ENCODE results near the gene TMEM178B. TPM values are rescaled to one million over a fixed set of nuclear protein-coding genes. Genes with fewer than 3 reads are reported as not detected.

Gene TMEM178B
- total RNA-seq, 2 donors from 2014 or later: 1.7 to 2.1 TPM

DNA sequence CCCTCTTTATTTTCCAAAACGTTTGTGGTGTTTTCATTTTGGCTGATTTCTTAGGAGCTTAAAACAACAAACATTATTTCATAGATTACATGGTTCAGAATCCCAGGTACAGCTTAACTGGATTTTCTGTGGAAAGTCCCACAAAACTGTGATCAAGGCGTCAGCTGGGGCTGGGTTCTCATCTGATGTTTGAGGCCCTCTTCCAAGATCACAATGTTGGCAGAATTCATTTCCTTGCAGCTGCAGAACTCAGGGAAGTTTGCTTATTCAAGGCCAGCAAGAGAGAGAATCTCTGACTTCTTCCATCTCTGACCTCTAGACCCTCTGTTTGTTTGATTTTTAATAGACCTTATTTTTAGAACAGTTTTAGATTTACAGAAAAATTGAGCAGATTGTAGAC, 368.9 kb downstream of the TMEM178B start:
- Mint-ChIP-seq H3K27ac (no peak overlapping the region), H3K27me3 (peaks cover 4% of the 10 kb centered on the region), H3K9me3 (no peaks in the 10 kb centered on the region), H3K4me3 (no peak overlapping the region), H3K4me1 (no peaks in the 10 kb centered on the region), H3K36me3 (ENCODE audit: low read depth) (no peaks in the 10 kb centered on the region)
- no peak for ATAC-seq (replicated peaks)

- Mint-ChIP-seq H3K4me3 (no peak overlapping the region), H3K27ac (no peak overlapping the region), H3K4me1 (no peaks in the 10 kb centered on the region), H3K27me3 (peaks cover 4% of the 10 kb centered on the region), H3K36me3 (ENCODE audit: low read depth) (no peaks in the 10 kb centered on the region), H3K9me3 (no peaks in the 10 kb centered on the region)
- ATAC-seq (replicated peaks): no peak
Measured at GRCh38 chr7:141444961-141445360, 371.1 kb downstream of the TMEM178B start.

DNA sequence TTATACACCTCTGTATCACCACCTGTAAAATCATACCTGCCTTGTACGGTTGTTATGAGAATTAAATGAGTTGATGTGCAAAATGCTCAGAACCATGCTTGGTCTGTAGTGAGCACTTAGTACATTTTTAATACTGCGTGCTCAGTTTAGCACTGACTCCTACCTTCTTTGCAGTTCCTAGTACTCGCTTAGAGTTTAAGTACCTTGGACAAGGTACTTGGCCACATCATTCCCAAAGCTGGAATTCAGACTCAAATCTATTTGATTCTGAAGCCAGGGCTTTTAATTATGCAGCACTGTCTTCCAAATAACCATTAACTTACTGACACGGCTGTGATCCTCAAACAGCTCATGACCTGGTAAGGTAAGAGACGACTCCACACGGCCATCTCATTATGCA, 377.4 kb downstream of the TMEM178B start:
- Mint-ChIP-seq H3K27ac (no peak overlapping the region), H3K9me3 (no peaks in the 10 kb centered on the region), H3K4me1 (no peaks in the 10 kb centered on the region), H3K36me3 (ENCODE audit: low read depth) (no peaks in the 10 kb centered on the region), H3K27me3 (no peaks in the 10 kb centered on the region), H3K4me3 (no peak overlapping the region)
- ATAC-seq (replicated peaks): no peak

GRCh38 chr7:141452911-141453310, 379.0 kb downstream of the TMEM178B start:
- no peaks in the 10 kb centered on the region for H3K27me3 Mint-ChIP-seq
- H3K36me3 Mint-ChIP-seq (ENCODE audit: low read depth): no peaks in the 10 kb centered on the region
- H3K4me1 Mint-ChIP-seq: no peaks in the 10 kb centered on the region
- peak; percentile 85 for ATAC-seq (replicated peaks)
- H3K4me3 Mint-ChIP-seq: no peak overlapping the region
- no peak overlapping the region for H3K27ac Mint-ChIP-seq
- no peaks in the 10 kb centered on the region for H3K9me3 Mint-ChIP-seq

- Mint-ChIP-seq H3K27me3 (no peaks in the 10 kb centered on the region), H3K4me3 (no peak overlapping the region), H3K27ac (no peak overlapping the region), H3K4me1 (no peaks in the 10 kb centered on the region), H3K9me3 (no peaks in the 10 kb centered on the region), H3K36me3 (ENCODE audit: low read depth) (no peaks in the 10 kb centered on the region)
- no peak for ATAC-seq (replicated peaks)
Measured at GRCh38 chr7:141454338-141454737, 380.5 kb downstream of the TMEM178B start.

- ATAC-seq (replicated peaks): no peak
- Mint-ChIP-seq H3K4me3 (no peak overlapping the region), H3K27me3 (no peaks in the 10 kb centered on the region), H3K4me1 (no peaks in the 10 kb centered on the region), H3K27ac (no peak overlapping the region), H3K36me3 (ENCODE audit: low read depth) (no peaks in the 10 kb centered on the region), H3K9me3 (no peaks in the 10 kb centered on the region)
Measured at GRCh38 chr7:141455723-141456122, 381.9 kb downstream of the TMEM178B start.

DNA sequence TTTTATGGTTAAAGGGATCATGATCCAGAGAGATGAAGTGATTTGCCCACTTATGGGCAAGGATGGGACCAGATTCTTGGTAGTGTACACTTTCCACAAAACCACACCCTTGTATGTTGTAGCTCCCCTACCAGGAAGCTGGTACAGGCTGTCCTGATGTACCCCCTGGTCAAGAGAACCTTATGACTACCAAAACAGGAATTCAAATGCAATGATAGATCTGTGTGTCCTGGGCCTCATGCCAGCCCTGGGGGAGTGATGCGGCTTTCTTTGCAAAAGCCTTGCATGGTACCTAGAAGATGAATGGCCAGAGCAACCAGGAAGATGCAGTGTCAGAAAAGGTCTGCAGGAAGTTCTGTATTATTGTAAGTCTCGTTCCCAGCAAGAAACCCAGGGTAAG, 382.4 kb downstream of the TMEM178B start:
- Mint-ChIP-seq H3K4me1 (no peaks in the 10 kb centered on the region), H3K36me3 (ENCODE audit: low read depth) (no peaks in the 10 kb centered on the region), H3K4me3 (no peak overlapping the region), H3K27me3 (no peaks in the 10 kb centered on the region), H3K9me3 (no peaks in the 10 kb centered on the region), H3K27ac (no peak overlapping the region)
- ATAC-seq (replicated peaks): no peak

DNA sequence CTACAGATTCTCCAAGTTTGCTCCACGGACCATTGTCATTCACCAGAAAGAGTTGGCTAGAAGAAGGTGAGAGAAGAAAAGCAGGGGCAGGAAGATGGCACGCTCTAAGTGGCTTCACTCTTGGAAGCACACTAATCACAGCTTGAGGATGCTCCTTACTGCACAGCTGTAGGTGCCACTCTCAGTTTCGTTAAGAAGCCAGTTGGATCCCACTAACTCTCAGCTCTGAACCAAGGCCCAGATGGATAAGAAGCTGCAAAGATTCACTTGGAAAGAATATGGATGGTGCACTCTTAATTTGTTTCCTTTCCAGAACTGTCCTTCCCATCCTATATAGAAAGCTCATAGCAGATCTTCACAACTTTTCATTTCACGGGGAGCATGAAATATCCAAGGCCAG, 382.8 kb downstream of the TMEM178B start:
- ATAC-seq (replicated peaks): no peak
- H3K4me1 Mint-ChIP-seq: no peaks in the 10 kb centered on the region
- no peak overlapping the region for H3K4me3 Mint-ChIP-seq
- no peak overlapping the region for H3K27ac Mint-ChIP-seq
- no peaks in the 10 kb centered on the region for H3K9me3 Mint-ChIP-seq
- no peaks in the 10 kb centered on the region for H3K27me3 Mint-ChIP-seq
- H3K36me3 Mint-ChIP-seq (ENCODE audit: low read depth): no peaks in the 10 kb centered on the region

DNA sequence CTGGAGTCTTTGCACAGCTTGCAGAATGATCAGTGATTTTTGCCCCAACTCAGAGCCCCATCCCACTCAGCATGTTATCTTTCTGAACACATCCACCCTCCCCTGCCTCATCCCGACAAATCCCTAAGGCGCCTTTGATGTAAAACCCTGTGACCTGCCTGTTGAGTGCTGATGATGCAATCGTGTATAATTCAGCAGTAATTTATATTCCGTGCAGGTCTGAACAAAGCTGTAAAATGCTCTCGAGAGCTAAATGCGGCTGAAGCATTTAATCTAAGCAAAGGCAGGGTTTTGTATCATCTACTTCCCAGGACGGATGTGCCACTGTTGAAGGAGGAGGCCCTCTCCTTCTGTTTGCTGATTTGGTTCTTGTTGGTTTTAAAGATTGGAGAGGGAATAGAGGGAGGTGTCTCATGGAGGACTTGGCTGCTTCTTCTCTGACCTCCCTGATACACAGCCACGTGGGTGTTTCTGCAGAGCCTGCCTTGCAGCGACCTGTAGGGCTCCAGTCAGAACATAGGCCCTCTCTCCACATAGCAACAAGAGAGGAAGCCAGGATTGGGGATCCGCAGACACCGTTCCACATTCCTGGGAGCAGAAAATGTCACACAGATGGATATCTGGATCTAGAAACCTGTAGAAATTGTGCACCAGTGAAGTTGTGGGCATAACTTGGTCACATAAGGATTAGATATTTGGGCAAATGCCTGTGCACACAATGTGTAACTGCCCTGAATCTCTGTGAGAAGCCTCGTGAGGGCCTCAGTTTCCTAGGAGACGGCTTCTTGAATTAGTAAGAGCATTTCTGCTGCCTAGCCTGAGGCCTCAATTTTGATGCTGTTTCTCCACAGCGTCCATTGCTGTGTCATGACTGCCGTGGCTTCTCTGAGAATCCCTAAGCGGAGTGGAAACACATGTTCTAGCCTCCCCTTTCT, 387.2 kb downstream of the TMEM178B start:
- H3K27ac Mint-ChIP-seq: no peak overlapping the region
- no peak for ATAC-seq (replicated peaks)

DNA sequence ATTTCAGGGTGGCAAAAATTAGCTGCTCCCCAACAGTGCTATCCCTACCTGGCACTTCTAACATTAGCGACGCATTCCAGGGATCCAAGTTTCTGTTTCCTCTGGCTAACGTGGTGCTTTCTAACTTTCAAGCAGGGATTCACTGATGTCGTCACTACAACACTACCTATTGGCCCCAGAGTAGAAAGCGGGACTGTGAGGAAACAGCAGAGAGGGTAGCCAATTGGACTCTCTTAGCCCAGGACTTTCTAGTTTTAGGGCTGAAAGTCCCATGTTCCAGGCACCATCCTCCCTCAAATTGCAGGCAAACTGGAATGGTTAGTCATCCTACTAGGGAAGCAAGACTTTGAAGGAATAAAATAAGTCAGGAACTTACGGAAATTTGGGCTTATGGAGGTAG, 388.1 kb downstream of the TMEM178B start:
- H3K27ac Mint-ChIP-seq: peak overlapping the region; percentile 37
- H3K27me3 Mint-ChIP-seq: peaks cover 12% of the 10 kb centered on the region
- ATAC-seq (replicated peaks): no peak
- H3K36me3 Mint-ChIP-seq (ENCODE audit: low read depth): no peaks in the 10 kb centered on the region
- H3K4me1 Mint-ChIP-seq: no peaks in the 10 kb centered on the region
- H3K4me3 Mint-ChIP-seq: no peak overlapping the region
- no peaks in the 10 kb centered on the region for H3K9me3 Mint-ChIP-seq

More for the DNA sequence above, 387.2 kb downstream of the TMEM178B start:
- no peaks in the 10 kb centered on the region for H3K4me1 Mint-ChIP-seq
- H3K27me3 Mint-ChIP-seq: peaks cover 11% of the 10 kb centered on the region
- no peaks in the 10 kb centered on the region for H3K9me3 Mint-ChIP-seq
- no peaks in the 10 kb centered on the region for H3K36me3 Mint-ChIP-seq (ENCODE audit: low read depth)
- no peak overlapping the region for H3K4me3 Mint-ChIP-seq

DNA sequence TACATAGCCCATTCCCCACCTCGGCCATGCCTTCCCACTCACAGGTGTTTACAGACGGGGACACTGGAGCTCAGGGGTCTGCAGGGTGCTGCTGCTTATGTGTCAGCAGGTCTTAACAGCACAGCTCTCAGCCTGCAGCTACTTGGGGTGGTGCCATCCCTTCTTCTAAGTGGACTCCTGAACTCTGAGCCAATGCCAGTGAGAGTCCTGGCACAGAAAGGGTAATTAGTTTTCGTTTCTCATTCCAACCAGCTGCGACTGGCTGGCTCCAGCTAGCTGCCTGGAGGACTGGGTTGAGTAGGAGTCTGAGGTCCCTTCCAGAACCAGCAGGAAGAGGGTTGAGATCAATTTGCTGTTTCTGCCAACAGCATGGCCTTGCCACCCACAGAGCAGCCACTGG, 389.1 kb downstream of the TMEM178B start:
- Mint-ChIP-seq H3K36me3 (ENCODE audit: low read depth) (no peaks in the 10 kb centered on the region), H3K4me3 (no peak overlapping the region), H3K27ac (peak overlapping the region; percentile 37), H3K4me1 (no peaks in the 10 kb centered on the region), H3K27me3 (peaks cover 14% of the 10 kb centered on the region), H3K9me3 (no peaks in the 10 kb centered on the region)
- no peak for ATAC-seq (replicated peaks)

- no peaks in the 10 kb centered on the region for H3K4me1 Mint-ChIP-seq
- no peaks in the 10 kb centered on the region for H3K36me3 Mint-ChIP-seq (ENCODE audit: low read depth)
- H3K4me3 Mint-ChIP-seq: no peak overlapping the region
- H3K27me3 Mint-ChIP-seq: peaks cover 14% of the 10 kb centered on the region
- H3K27ac Mint-ChIP-seq: no peak overlapping the region
- H3K9me3 Mint-ChIP-seq: no peaks in the 10 kb centered on the region
- no peak for ATAC-seq (replicated peaks)
Measured at GRCh38 chr7:141463986-141464385, 390.1 kb downstream of the TMEM178B start.

GRCh38 chr7:141464551-141464950, 390.7 kb downstream of the TMEM178B start:
- Mint-ChIP-seq H3K4me1 (no peaks in the 10 kb centered on the region), H3K27ac (no peak overlapping the region), H3K36me3 (ENCODE audit: low read depth) (no peaks in the 10 kb centered on the region), H3K4me3 (no peak overlapping the region), H3K27me3 (peaks cover 14% of the 10 kb centered on the region), H3K9me3 (no peaks in the 10 kb centered on the region)
- no peak for ATAC-seq (replicated peaks)

DNA sequence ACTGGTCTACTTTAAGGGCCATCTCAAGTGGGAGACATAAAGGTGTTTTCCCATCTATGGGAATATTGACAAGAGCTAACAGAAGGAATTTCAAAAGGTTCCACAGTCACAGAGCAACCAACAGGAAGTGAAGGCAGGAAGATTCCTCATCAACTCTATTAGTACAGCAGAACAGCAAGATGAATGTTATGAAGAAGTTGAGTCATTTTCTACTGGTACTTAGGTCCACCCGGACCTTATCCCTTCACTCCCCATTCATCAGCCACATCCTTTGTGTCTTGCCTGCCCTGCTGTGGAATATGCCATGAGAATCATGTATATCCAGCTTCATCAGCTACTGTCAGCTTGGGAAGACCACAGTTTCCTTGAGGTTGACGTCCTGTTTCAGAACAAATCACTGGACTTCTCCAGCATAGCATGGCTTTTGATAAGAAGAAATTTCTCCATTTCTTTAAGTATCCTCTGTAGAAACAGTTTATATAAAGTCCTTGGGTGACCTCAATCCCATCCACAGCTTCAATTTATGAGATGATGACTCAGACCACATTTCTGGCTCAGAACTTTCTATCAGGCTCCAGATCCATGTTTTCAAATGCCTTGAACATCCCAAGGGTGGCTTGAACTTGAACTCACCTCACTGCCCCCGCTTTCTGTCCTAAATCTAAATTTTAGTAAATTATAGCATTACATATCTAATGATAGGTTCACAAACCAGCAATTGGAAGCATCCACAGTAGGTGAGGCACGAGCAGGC, 392.5 kb downstream of the TMEM178B start:
- Mint-ChIP-seq H3K27me3 (peaks cover 16% of the 10 kb centered on the region), H3K4me3 (no peak overlapping the region), H3K36me3 (ENCODE audit: low read depth) (no peaks in the 10 kb centered on the region), H3K27ac (no peak overlapping the region), H3K9me3 (no peaks in the 10 kb centered on the region), H3K4me1 (no peaks in the 10 kb centered on the region)
- ATAC-seq (replicated peaks): no peak

DNA sequence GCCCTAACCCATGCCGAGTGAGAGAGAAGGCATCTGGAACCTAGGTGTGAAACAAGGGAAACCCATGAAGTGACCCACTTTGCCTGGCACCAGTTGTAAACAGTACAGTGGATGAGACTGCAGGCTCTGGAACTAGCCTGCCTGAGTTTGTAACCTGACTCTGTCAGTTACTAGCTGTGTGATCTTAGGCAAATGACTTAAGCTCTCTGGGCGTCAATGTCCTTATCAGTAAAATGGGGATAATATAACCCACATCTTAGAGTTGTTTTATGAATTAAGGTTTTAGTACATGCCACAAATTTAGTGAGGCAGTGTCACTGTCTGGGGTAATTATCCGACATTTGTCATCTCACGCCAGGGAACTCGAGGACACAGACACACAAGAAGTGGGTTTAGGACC, 394.5 kb downstream of the TMEM178B start:
- H3K4me3 Mint-ChIP-seq: no peak overlapping the region
- H3K27me3 Mint-ChIP-seq: peaks cover 13% of the 10 kb centered on the region
- H3K4me1 Mint-ChIP-seq: no peaks in the 10 kb centered on the region
- no peak for ATAC-seq (replicated peaks)
- H3K27ac Mint-ChIP-seq: no peak overlapping the region
- H3K36me3 Mint-ChIP-seq (ENCODE audit: low read depth): no peaks in the 10 kb centered on the region
- no peaks in the 10 kb centered on the region for H3K9me3 Mint-ChIP-seq
